HCT116 (cell line): ENCODE measurements around the gene POMT2. TPM values are rescaled to one million over a fixed set of nuclear protein-coding genes. Genes with fewer than 3 reads are reported as not detected.

Source experiments
- ATAC-seq: fragments of 200-7000 bp; cut with Tn5 transposase; 2 replicates; pipeline ENCODE4 v1.9.1; 2020; ENCODE audit warnings: mild to moderate bottlenecking, moderate library complexity
- BruUV-seq: library from RNA; stranded (reverse); fragments of 400-500 nt; replicated peaks from 2 replicates; lab custom pipeline; 2021; lab: Mats Ljungman, UMichigan
- CTCF ChIA-PET: fragments of 300-600 bp; sonication (Branson Sonifier 250); formaldehyde crosslinking; loops from one replicate; lab custom pipeline; 2021; ENCODE audit warnings: antibody characterized with exemption; lab: Charles Lee
- POLR2A ChIA-PET: fragments of 300-600, 350-600 bp; sonication (Branson Sonifier 250); formaldehyde crosslinking; loops from one replicate; lab custom pipeline; 2021; ENCODE audit warnings: antibody characterized with exemption; lab: Charles Lee
- RAD21 ChIA-PET, 2 experiments: fragments of 300-600 bp; sonication (Branson Sonifier 250); formaldehyde crosslinking; loops; one replicate each; lab custom pipeline; 2023; ENCODE audit warnings: low total read pairs in 2 of 2; ENCODE audit not compliant: uncharacterized antibody in 2 of 2, unreplicated experiment in 2 of 2, low non-redundant PET in 1 of 2; lab: Charles Lee
- DNase-seq: peaks from one replicate; pipeline ENCODE4 v3.0.0-alpha.2; 2010; ENCODE audit warnings: low read depth, low spot score
- H2AFZ ChIP-seq: fragments of 200-600 bp; shearing (Covaris generic), sonication (generic); 2 replicates; pipeline ENCODE4 v1.6.1; 2017; ENCODE audit warnings: low read depth, mixed run types, mixed read lengths, antibody characterized with exemption, low read length; ENCODE audit not compliant: poor library complexity, severe bottlenecking
- H3K27ac ChIP-seq: 2 replicates; pipeline ENCODE4 v1.5.1; 2012; ENCODE audit warnings: low read depth, low read length
- H3K27me3 ChIP-seq: fragments of 200-600 bp; sonication (generic); 2 replicates; pipeline ENCODE4 v1.6.1; 2016; ENCODE audit warnings: mixed run types, low read length, mixed read lengths; ENCODE audit not compliant: insufficient read depth
- H3K36me3 ChIP-seq, 2 experiments: fragments of 200-500 bp in 1 of 2; fragments of 200-600 bp in 1 of 2; sonication (Bioruptor generic) in 1 of 2; sonication (generic) in 1 of 2; 2 replicates each; pipeline versions ENCODE4 v1.5.1 to v1.6.1; 2014 to 2016; ENCODE audit warnings: low read length in 2 of 2, inconsistent platforms in 1 of 2, mixed read lengths in 1 of 2, mixed run types in 1 of 2; ENCODE audit not compliant: insufficient read depth in 2 of 2, control insufficient read depth in 1 of 2
- H3K4me1 ChIP-seq, 2 experiments: fragments of 200-600 bp in 1 of 2; sonication (generic) in 1 of 2; 2 replicates each; pipeline versions ENCODE4 v1.5.1 to v1.6.1; 2012 to 2017; ENCODE audit warnings: low read length in 2 of 2, inconsistent platforms in 1 of 2, mild to moderate bottlenecking in 1 of 2, mixed read lengths in 1 of 2, mixed run types in 1 of 2, moderate library complexity in 1 of 2; ENCODE audit not compliant: insufficient read depth in 2 of 2, control insufficient read depth in 1 of 2
- H3K4me2 ChIP-seq: fragments of 200-600 bp; sonication (generic); 2 replicates; pipeline ENCODE4 v1.6.1; 2017; ENCODE audit warnings: mixed run types, low read length, mixed read lengths
- H3K4me3 ChIP-seq, 2 experiments: fragments of 200-600 bp in 1 of 2; sonication (generic) in 1 of 2; replicated peaks in 1 of 2; 2 replicates each; pipeline ENCODE4 v1.5.1; 2011 to 2016; ENCODE audit warnings: low read length in 2 of 2, control low read depth in 1 of 2, low read depth in 1 of 2, mild to moderate bottlenecking in 1 of 2, mixed read lengths in 1 of 2, mixed run types in 1 of 2
- H3K79me2 ChIP-seq: fragments of 200-600 bp; sonication (generic); 2 replicates; pipeline ENCODE4 v1.6.1; 2017; ENCODE audit warnings: mild to moderate bottlenecking, mixed run types, low read length, moderate library complexity, mixed read lengths; ENCODE audit not compliant: insufficient read depth
- H3K9ac ChIP-seq: fragments of 200-600 bp; sonication (generic); 2 replicates; pipeline ENCODE4 v1.6.1; 2016; ENCODE audit warnings: low read length, mixed read lengths
- H3K9me2 ChIP-seq: fragments of 200-600 bp; sonication (generic), shearing (Covaris generic); 2 replicates; pipeline ENCODE4 v1.6.1; 2017; ENCODE audit warnings: mixed run types, mild to moderate bottlenecking, moderate library complexity; ENCODE audit not compliant: insufficient read depth
- H3K9me3 ChIP-seq, 2 experiments: fragments of 200-500 bp in 1 of 2; fragments of 200-600 bp in 1 of 2; sonication (Bioruptor generic) in 1 of 2; sonication (generic) in 1 of 2; 2 replicates each; pipeline ENCODE4 v1.6.1; 2014 to 2017; ENCODE audit warnings: low read length in 2 of 2, mixed read lengths in 2 of 2, inconsistent platforms in 1 of 2, low read depth in 1 of 2, mild to moderate bottlenecking in 1 of 2, mixed run types in 1 of 2, moderate library complexity in 1 of 2; ENCODE audit not compliant: control insufficient read depth in 1 of 2, insufficient read depth in 1 of 2
- H4K20me1 ChIP-seq: fragments of 200-600 bp; sonication (generic), shearing (Covaris generic); 2 replicates; pipeline ENCODE4 v1.6.1; 2017; ENCODE audit warnings: mixed run types, mild to moderate bottlenecking, moderate library complexity; ENCODE audit not compliant: insufficient read depth
- CBX3 ChIP-seq: IDR thresholded peaks from 2 replicates; pipeline ENCODE4 v1.6.1; 2012; ENCODE audit warnings: low read depth
- EGR1 ChIP-seq: IDR thresholded peaks from 2 replicates; pipeline ENCODE4 v1.6.1; 2012; ENCODE audit warnings: low read depth
- ELF1 ChIP-seq: IDR thresholded peaks from 2 replicates; pipeline ENCODE4 v1.6.1; 2012; ENCODE audit warnings: low read depth, borderline replicate concordance
- EZH2phosphoT487 ChIP-seq: fragments of 200-600 bp; IDR thresholded peaks from 2 replicates; pipeline ENCODE4 v1.6.1; 2018; ENCODE audit warnings: antibody characterized with exemption, borderline replicate concordance
- FOSL1 ChIP-seq: IDR thresholded peaks from 2 replicates; pipeline ENCODE4 v1.6.1; 2012; ENCODE audit warnings: low read depth
- JUND ChIP-seq: IDR thresholded peaks from 2 replicates; pipeline ENCODE4 v1.6.1; 2012
- POLR2A ChIP-seq: IDR thresholded peaks from 2 replicates; pipeline ENCODE4 v1.7.0; 2011; ENCODE audit warnings: borderline replicate concordance; ENCODE audit not compliant: insufficient read depth, insufficient read length; ENCODE audit errors: extremely low read depth
- RAD21 ChIP-seq: IDR thresholded peaks from 2 replicates; pipeline ENCODE4 v1.6.1; 2012; ENCODE audit warnings: low read depth, mild to moderate bottlenecking
- REST ChIP-seq: IDR thresholded peaks from 2 replicates; pipeline ENCODE4 v1.6.1; 2012; ENCODE audit warnings: low read depth
- SIN3A ChIP-seq: IDR thresholded peaks from 2 replicates; pipeline ENCODE4 v1.6.1; 2012; ENCODE audit warnings: low read depth
- SP1 ChIP-seq: IDR thresholded peaks from 2 replicates; pipeline ENCODE4 v1.6.1; 2012; ENCODE audit warnings: low read depth
- SRF ChIP-seq: IDR thresholded peaks from 2 replicates; pipeline ENCODE4 v1.6.1; 2012; ENCODE audit warnings: low read depth
- ZFX ChIP-seq: fragments of 450-650 bp; IDR thresholded peaks from 2 replicates; pipeline ENCODE4 v1.6.1; 2017
- ZNF274 ChIP-seq: fragments of 200-500 bp; sonication (Bioruptor generic); IDR thresholded peaks from 2 replicates; pipeline ENCODE4 v1.6.1; 2014; ENCODE audit warnings: mild to moderate bottlenecking, low read depth, low read length, inconsistent platforms
- intact Hi-C: fragments of 100-400 bp; cut with micrococcal nuclease; formaldehyde crosslinking; loops from 2 replicates; pipeline ENCODE4 v1.10.0; 2022
- total RNA-seq: library from RNA; stranded (reverse); gene quantifications from one replicate; pipeline ENCODE4 v1.2.1, GENCODE V29; 2021; ENCODE audit not compliant: unreplicated experiment
- TF ChIP-seq, protein P1 (sequence below): IDR thresholded peaks from 2 replicates; pipeline ENCODE4 v1.6.1; 2012

POMT2 gene
- total RNA-seq, 1 experiment from 2014 or later, result 30.2 TPM

GRCh38 chr14:77264466-77265186, 56.1 kb downstream of the POMT2 start (continued):
- no peak for TF ChIP-seq REST
- no peak for TF ChIP-seq RAD21
- no peak for TF ChIP-seq ELF1
- TF ChIP-seq JUND, result no peak
- TF ChIP-seq, all 23 proteins: peak for 0

DNA sequence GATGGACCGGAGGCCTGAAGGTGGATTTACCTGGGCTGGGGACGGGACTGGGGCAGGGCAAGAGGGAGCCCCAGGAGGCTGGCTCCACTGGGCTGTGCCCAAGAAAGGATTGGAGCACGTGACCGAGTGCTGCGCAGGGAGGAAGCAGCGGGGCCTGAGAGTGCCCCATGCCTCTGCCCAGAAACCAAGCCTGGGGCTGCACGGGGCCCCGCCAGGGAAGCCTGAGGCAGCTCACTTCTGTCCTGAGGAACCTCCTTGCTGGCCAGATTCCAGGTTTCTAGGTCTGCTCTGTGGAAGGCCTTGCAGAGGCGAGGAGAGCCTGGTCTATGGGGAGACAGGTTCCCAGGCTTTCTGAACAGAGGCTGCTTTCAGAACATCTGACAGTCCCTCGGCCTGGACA, 60.1 kb downstream of the POMT2 start:
- H3K4me3 ChIP-seq, result no peak overlapping the region
- no peak overlapping the region for H3K27ac ChIP-seq
- H3K9me2 ChIP-seq, result no peaks in the 10 kb centered on the region
- H3K27me3 ChIP-seq, result no peaks in the 10 kb centered on the region
- RAD21 ChIA-PET, result no interaction called here
- ATAC-seq (0 out of 2 replicates have a peak, but pooled peaks have one; percentile 24), DNase-seq (no peak)
- POLR2A ChIA-PET, result no interaction called here
- CTCF ChIA-PET, result no interaction called here
- BruUV-seq, result no TSS peak
- H3K4me1 ChIP-seq, result no peaks in the 10 kb centered on the region
- no peak overlapping the region for H3K4me2 ChIP-seq
- no peaks in the 10 kb centered on the region for H3K79me2 ChIP-seq
- H3K9me3 ChIP-seq, result no peaks in the 10 kb centered on the region
- intact Hi-C loops, result no loop called here
- TF ChIP-seq EGR1 (no peak), SP1 (no peak), FOSL1 (no peak), ELF1 (no peak), JUND (no peak), CBX3 (no peak), SIN3A (no peak), POLR2A (no peak), SRF (no peak), ZFX (no peak), REST (no peak), ZNF274 (no peak), EZH2phosphoT487 (no peak), RAD21 (no peak)
- TF ChIP-seq, protein P1, sequence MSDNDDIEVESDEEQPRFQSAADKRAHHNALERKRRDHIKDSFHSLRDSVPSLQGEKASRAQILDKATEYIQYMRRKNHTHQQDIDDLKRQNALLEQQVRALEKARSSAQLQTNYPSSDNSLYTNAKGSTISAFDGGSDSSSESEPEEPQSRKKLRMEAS, result no peak
- no peak overlapping the region for H3K9ac ChIP-seq
- no peak overlapping the region for H2AFZ ChIP-seq
- no peaks in the 10 kb centered on the region for H3K36me3 ChIP-seq
- H4K20me1 ChIP-seq, result no peaks in the 10 kb centered on the region
